Ramos (cell line): ENCODE measurements around the gene BANF2.

Experiments used
- in situ Hi-C: fragments of 300-500 bp; cut with MboI; formaldehyde crosslinking; loops from one replicate; pipeline ENCODE4 v1.14.3; 2022; ENCODE audit warnings: low sequenced_read_pairs; ENCODE audit not compliant: unreplicated experiment

The BANF2 gene

GRCh38 chr20:17785007-17785406, 85.2 kb downstream of the BANF2 start:
- in situ Hi-C loops: no loop called here
